Middle frontal gyrus (tissue), 1 donor: ENCODE data around the gene ANK2.
A peak's percentile ranks its signal among the peaks of the same experiment; 100 is the strongest.
"Not testable (repeated sequence)": the region's sequence is repeated elsewhere in the genome, so short reads cannot be mapped to it uniquely, and the experiment has no call there.

Experiments
- DNase-seq: peaks from one replicate; pipeline ENCODE4 v3.0.0-alpha.2; 2015; ENCODE audit warnings: low spot score; ENCODE audit errors: extremely low spot score

ANK2 gene

GRCh38 chr4:113051361-113051760 is 1.9 kb downstream of the ANK2 start:
- no peak for DNase-seq

GRCh38 chr4:113052379-113052951 is 3.0 kb downstream of the ANK2 start:
- no peak for DNase-seq

- DNase-seq = no peak
Measured at GRCh38 chr4:113053883-113054282, 4.4 kb downstream of the ANK2 start.

- no peak for DNase-seq
Measured at GRCh38 chr4:113056318-113056717, 6.9 kb downstream of the ANK2 start.

- no peak for DNase-seq
Measured at GRCh38 chr4:113057891-113058290, 8.4 kb downstream of the ANK2 start.

- DNase-seq = no peak
Measured at GRCh38 chr4:113059449-113060182, 10.2 kb downstream of the ANK2 start.

- DNase-seq = no peak
Measured at GRCh38 chr4:113060853-113061252, 11.4 kb downstream of the ANK2 start.

GRCh38 chr4:113064244-113064643 is 14.8 kb downstream of the ANK2 start:
- no peak for DNase-seq

GRCh38 chr4:113065629-113066028 is 16.2 kb downstream of the ANK2 start:
- no peak for DNase-seq

- DNase-seq = not testable (repeated sequence)
Measured at GRCh38 chr4:113068771-113069170, 19.3 kb downstream of the ANK2 start.

- DNase-seq = no peak
Measured at GRCh38 chr4:113069212-113069892, 19.9 kb downstream of the ANK2 start.

GRCh38 chr4:113070755-113071154 is 21.3 kb downstream of the ANK2 start:
- no peak for DNase-seq

- DNase-seq = no peak
Measured at GRCh38 chr4:113071274-113071673, 21.8 kb downstream of the ANK2 start.

GRCh38 chr4:113071805-113072204 is 22.4 kb downstream of the ANK2 start:
- DNase-seq = no peak

- no peak for DNase-seq
Measured at GRCh38 chr4:113073451-113074005, 24.1 kb downstream of the ANK2 start.

GRCh38 chr4:113077575-113077974 is 28.1 kb downstream of the ANK2 start:
- peak; percentile 20 for DNase-seq

- no peak for DNase-seq
Measured at GRCh38 chr4:113078066-113078465, 28.6 kb downstream of the ANK2 start.

- no peak for DNase-seq
Measured at GRCh38 chr4:113080050-113080449, 30.6 kb downstream of the ANK2 start.

GRCh38 chr4:113080624-113081023 is 31.2 kb downstream of the ANK2 start:
- DNase-seq = no peak

GRCh38 chr4:113083346-113083745 is 33.9 kb downstream of the ANK2 start:
- no peak for DNase-seq

- DNase-seq = no peak
Measured at GRCh38 chr4:113086172-113086695, 36.8 kb downstream of the ANK2 start.

GRCh38 chr4:113088050-113088449 is 38.6 kb downstream of the ANK2 start:
- DNase-seq = no peak
